Kasumi-1 (cell line): ENCODE data around the gene CYP2C9.

Source experiments
- DNase-seq, 2 experiments: peaks; one replicate each; lab custom pipeline; 2025; lab: John Stamatoyannopoulos, UW

CYP2C9 gene

DNA sequence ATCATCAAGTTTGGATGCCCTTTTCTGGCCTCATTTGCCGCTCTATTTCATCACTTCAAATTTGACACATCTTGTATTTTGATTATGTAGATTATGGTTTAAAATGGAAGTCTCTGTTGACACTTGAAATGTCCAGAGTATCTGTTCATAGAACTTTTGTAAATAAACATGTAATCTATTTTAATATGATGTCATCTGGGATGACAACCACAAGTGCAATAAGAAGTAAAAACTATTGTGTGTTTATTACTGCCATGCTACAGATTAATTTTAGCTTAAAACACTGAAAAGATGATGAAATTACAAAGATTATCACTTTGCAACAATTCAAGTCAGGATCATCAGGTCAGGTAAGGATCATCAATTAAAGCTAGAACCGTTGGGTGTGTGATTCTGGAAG lies 100.8 kb downstream of the CYP2C9 start:
- no peak for DNase-seq
